ENCODE measurements around the gene PATL1. TPM values are rescaled to one million over a fixed set of nuclear protein-coding genes. Genes with fewer than 3 reads are reported as not detected.

Gene PATL1
- total RNA-seq, 1 donor from 2014 or later, result 21.6 TPM

Small RNA genes lying within 50 kb of the gene (microRNA-seq; reads per million reads assigned to microRNA genes)
- not detected for gene MIR3162

Other genes starting within 250 kb of the PATL1 start
- not detected for gene OR5A2, start 242.6 kb downstream of the PATL1 start, total RNA-seq
- gene OR5A1, start 232.6 kb downstream of the PATL1 start, total RNA-seq, result not detected
- gene OR4D6, start 212.1 kb downstream of the PATL1 start, total RNA-seq, result not detected
- not detected for gene OR4D10, start 195.7 kb downstream of the PATL1 start, total RNA-seq
- gene OR4D11, start 165.5 kb downstream of the PATL1 start, total RNA-seq, result not detected
- gene OR4D9, start 157.5 kb downstream of the PATL1 start, total RNA-seq, result not detected
- gene OSBP, start 53.3 kb downstream of the PATL1 start, total RNA-seq, result 33.1 TPM
- gene OR10V1, start 44.8 kb upstream of the PATL1 start, total RNA-seq, result not detected
- 9.2 TPM for gene STX3, start 86.3 kb upstream of the PATL1 start, total RNA-seq
- 95.3 TPM for gene MRPL16, start 141.7 kb upstream of the PATL1 start, total RNA-seq
- gene CBLIF, start 176.5 kb upstream of the PATL1 start, total RNA-seq, result not detected
- gene TCN1, start 197.4 kb upstream of the PATL1 start, total RNA-seq, result not detected
- gene OOSP3, start 209.7 kb upstream of the PATL1 start, total RNA-seq, result not detected

Measured in Right ventricle myocardium superior (tissue), 1 donor.